Measurements from ENCODE around the gene ATP7B. TPM values are rescaled to one million over a fixed set of nuclear protein-coding genes. Genes with fewer than 3 reads are reported as not detected.

The ATP7B gene
- polyA plus RNA-seq, 3 donors = 0.39 to 0.44 TPM; not detected in 1

DNA sequence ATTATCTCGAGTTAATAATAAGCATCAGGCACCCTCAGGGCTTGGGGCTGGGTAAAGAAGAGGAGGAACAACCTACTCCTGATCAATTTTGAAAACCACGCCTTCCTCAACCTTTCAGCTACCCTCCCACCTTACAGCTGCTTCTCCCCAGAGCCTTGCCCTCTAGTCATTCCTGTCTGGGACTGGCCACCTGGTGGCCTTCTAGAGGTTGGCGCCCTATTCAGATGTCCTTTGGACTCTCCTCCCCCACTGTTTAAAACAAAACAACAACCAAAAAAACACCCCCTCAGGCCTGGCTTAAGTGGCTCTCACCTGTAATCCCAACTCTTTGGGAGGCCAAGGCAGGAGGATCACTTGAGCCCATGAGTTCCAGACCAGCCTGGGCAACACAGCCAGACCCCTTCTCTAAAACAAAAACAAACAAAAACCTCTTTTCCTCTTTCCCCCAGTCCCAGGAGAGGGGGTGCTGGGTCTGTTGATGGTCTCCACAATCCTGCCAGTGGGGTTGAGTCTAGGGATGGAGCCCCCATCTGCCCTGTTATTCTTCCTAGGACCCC, 87.2 kb downstream of the ATP7B start:
- Mint-ChIP-seq H3K4me3 (no peak overlapping the region), H3K27ac (no peak overlapping the region), H3K36me3 (no peaks in the 10 kb centered on the region), H3K9me3 (no peaks in the 10 kb centered on the region), H3K4me1 (no peaks in the 10 kb centered on the region), H3K27me3 (ENCODE audit: low read depth in 3 of 3) (peaks cover 0 to 5% (median 2%) of the 10 kb centered on the region in 3 donors)
- H3K9ac ChIP-seq (ENCODE audit: insufficient read depth, low read length, poor library complexity, severe bottlenecking) = no peak overlapping the region
- H2AFZ ChIP-seq (ENCODE audit: insufficient read depth, low read depth, low read length, poor library complexity, severe bottlenecking) = no peak overlapping the region
- no peaks in the 10 kb centered on the region for H3K9me3 ChIP-seq (replicated peaks in 1 of 2; ENCODE audit: control insufficient read depth in 1 of 2, insufficient read depth in 1 of 2, low read length in 2 of 2)
- no peak overlapping the region for H3K4me2 ChIP-seq (replicated peaks; ENCODE audit: extremely low read depth, low read length, poor library complexity, severe bottlenecking)
- no peak overlapping the region for H3K4me3 ChIP-seq (replicated peaks in 1 of 3; ENCODE audit: low read depth in 2 of 3, low read length in 3 of 3)
- 86% methylated on average over 1 of the region's 3 CpGs for WGBS (ENCODE audit: insufficient coverage)
- H3K79me2 ChIP-seq (ENCODE audit: insufficient read depth, low read length) = no peaks in the 10 kb centered on the region
- no peaks in the 10 kb centered on the region for H3K27me3 ChIP-seq (ENCODE audit: control insufficient read depth in 2 of 2, insufficient read depth in 2 of 2, low read length in 2 of 2)
- intact Hi-C loops (cut with micrococcal nuclease) = no loop called here
- H4K20me1 ChIP-seq (ENCODE audit: insufficient read depth, low read length) = no peaks in the 10 kb centered on the region
- no peak overlapping the region for H3K27ac ChIP-seq (ENCODE audit: low read depth in 1 of 2, low read length in 2 of 2)
- no peak for DNase-seq
- TF ChIP-seq, protein P1, sequence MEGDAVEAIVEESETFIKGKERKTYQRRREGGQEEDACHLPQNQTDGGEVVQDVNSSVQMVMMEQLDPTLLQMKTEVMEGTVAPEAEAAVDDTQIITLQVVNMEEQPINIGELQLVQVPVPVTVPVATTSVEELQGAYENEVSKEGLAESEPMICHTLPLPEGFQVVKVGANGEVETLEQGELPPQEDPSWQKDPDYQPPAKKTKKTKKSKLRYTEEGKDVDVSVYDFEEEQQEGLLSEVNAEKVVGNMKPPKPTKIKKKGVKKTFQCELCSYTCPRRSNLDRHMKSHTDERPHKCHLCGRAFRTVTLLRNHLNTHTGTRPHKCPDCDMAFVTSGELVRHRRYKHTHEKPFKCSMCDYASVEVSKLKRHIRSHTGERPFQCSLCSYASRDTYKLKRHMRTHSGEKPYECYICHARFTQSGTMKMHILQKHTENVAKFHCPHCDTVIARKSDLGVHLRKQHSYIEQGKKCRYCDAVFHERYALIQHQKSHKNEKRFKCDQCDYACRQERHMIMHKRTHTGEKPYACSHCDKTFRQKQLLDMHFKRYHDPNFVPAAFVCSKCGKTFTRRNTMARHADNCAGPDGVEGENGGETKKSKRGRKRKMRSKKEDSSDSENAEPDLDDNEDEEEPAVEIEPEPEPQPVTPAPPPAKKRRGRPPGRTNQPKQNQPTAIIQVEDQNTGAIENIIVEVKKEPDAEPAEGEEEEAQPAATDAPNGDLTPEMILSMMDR (IDR thresholded peaks at IDR 0.05) = no peak
- H3K36me3 ChIP-seq (replicated peaks in 1 of 2; ENCODE audit: control insufficient read depth in 1 of 2, insufficient read depth in 2 of 2, low read length in 2 of 2) = no peaks in the 10 kb centered on the region
- no peaks in the 10 kb centered on the region for H3K4me1 ChIP-seq (ENCODE audit: control insufficient read depth in 1 of 2, insufficient read depth in 2 of 2, low read length in 2 of 2)

DNA sequence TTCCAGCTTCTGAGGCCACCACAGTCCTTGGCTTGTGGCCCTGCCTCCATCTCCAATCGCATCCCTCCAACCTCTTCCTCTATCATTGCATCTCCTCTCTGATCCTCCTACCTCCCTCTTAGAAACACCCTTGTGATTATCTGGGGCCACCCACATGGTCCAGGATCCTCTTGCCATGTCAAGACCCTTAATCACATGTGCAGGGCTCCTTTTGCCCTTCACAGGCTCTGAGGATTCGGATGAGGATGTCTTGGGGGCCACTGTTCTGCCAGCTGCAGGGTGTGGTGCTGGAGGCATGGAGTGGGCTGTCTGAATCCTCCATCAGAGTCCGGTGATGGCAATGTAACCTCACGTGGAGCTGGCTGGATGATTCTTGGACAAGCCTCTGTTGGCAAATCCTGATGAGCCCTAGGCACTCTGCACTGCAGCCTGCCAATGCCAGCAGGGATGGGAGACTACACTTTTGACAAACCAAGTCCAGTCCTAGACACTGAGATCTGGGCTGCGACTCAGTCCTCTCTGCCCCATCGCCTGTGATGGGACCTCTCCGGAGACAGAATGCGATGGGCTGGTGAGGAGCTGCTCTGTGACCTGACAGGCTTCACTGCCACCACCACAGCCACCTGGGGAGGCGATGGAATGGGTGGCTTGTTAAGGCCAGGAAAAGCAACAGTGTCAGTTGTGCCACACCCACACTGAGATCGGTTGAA, 88.3 kb downstream of the ATP7B start:
- H3K4me2 ChIP-seq (replicated peaks; ENCODE audit: extremely low read depth, low read length, poor library complexity, severe bottlenecking) = no peak overlapping the region
- no peak for DNase-seq
- TF ChIP-seq, protein P1 (IDR thresholded peaks at IDR 0.05) = no peak
- Mint-ChIP-seq H3K4me1 (no peaks in the 10 kb centered on the region), H3K9me3 (no peaks in the 10 kb centered on the region), H3K4me3 (no peak overlapping the region), H3K36me3 (no peaks in the 10 kb centered on the region), H3K27ac (no peak overlapping the region), H3K27me3 (ENCODE audit: low read depth in 3 of 3) (peaks cover 0 to 5% (median 2%) of the 10 kb centered on the region in 3 donors)
- H3K9me3 ChIP-seq (replicated peaks in 1 of 2; ENCODE audit: control insufficient read depth in 1 of 2, insufficient read depth in 1 of 2, low read length in 2 of 2) = no peaks in the 10 kb centered on the region
- no peak overlapping the region for H3K9ac ChIP-seq (ENCODE audit: insufficient read depth, low read length, poor library complexity, severe bottlenecking)
- no peaks in the 10 kb centered on the region for H3K36me3 ChIP-seq (replicated peaks in 1 of 2; ENCODE audit: control insufficient read depth in 1 of 2, insufficient read depth in 2 of 2, low read length in 2 of 2)
- H3K27me3 ChIP-seq (ENCODE audit: control insufficient read depth in 2 of 2, insufficient read depth in 2 of 2, low read length in 2 of 2) = no peaks in the 10 kb centered on the region
- no peaks in the 10 kb centered on the region for H3K79me2 ChIP-seq (ENCODE audit: insufficient read depth, low read length)
- 90% methylated on average over 9 of the region's 10 CpGs for WGBS (ENCODE audit: insufficient coverage)
- H2AFZ ChIP-seq (ENCODE audit: insufficient read depth, low read depth, low read length, poor library complexity, severe bottlenecking) = no peak overlapping the region
- H3K4me1 ChIP-seq (ENCODE audit: control insufficient read depth in 1 of 2, insufficient read depth in 2 of 2, low read length in 2 of 2) = no peaks in the 10 kb centered on the region
- no peak overlapping the region for H3K27ac ChIP-seq (ENCODE audit: low read depth in 1 of 2, low read length in 2 of 2)
- intact Hi-C loops (cut with micrococcal nuclease) = no loop called here
- no peaks in the 10 kb centered on the region for H4K20me1 ChIP-seq (ENCODE audit: insufficient read depth, low read length)
- H3K4me3 ChIP-seq (replicated peaks in 1 of 3; ENCODE audit: low read depth in 2 of 3, low read length in 3 of 3) = no peak overlapping the region
